ENCODE data around the gene TMEM63A.

GRCh38 chr1:225812488-225813213 lies 69.5 kb downstream of the TMEM63A start:
- TF ChIP-seq CTCF (IDR thresholded peaks at IDR 0.05) (no peak), POLR2A (IDR thresholded peaks at IDR 0.05) (no peak)

Data from uterus (tissue), 2 donors.